HG03439 (cell line): ENCODE measurements around the gene SIN3A.
"Not testable (repeated sequence)": the region's sequence is repeated elsewhere in the genome, so short reads cannot be mapped to it uniquely, and the experiment has no call there.

Source experiments
- ATAC-seq: cut with Tn5 transposase; IDR thresholded peaks from one replicate; pipeline ENCODE4 v1.9.1; 2021; ENCODE audit warnings: mild to moderate bottlenecking, moderate library complexity; ENCODE audit not compliant: unreplicated experiment

Gene SIN3A

GRCh38 chr15:75450307-75451201, 936 bp downstream of the SIN3A start:
- ATAC-seq: peak; percentile 20

- no peak for ATAC-seq
These were observed 1.7 kb downstream of the SIN3A start for GRCh38 chr15:75449585-75450306.

- ATAC-seq: not testable (repeated sequence)
These were observed 3.3 kb downstream of the SIN3A start for GRCh38 chr15:75448171-75448570.

- ATAC-seq: no peak
These were observed 5.3 kb downstream of the SIN3A start for GRCh38 chr15:75446151-75446550.

- not testable (repeated sequence) for ATAC-seq
These were observed 6.2 kb downstream of the SIN3A start for GRCh38 chr15:75445324-75445723.

- ATAC-seq: not testable (repeated sequence)
These were observed 7.5 kb downstream of the SIN3A start for GRCh38 chr15:75443972-75444453.

GRCh38 chr15:75437721-75438120, 13.8 kb downstream of the SIN3A start:
- no peak for ATAC-seq

GRCh38 chr15:75436881-75437280, 14.6 kb downstream of the SIN3A start:
- no peak for ATAC-seq

- ATAC-seq: no peak
These were observed 19.8 kb downstream of the SIN3A start for GRCh38 chr15:75431682-75432081.

- ATAC-seq: no peak
These were observed 20.2 kb downstream of the SIN3A start for GRCh38 chr15:75431270-75431669.

GRCh38 chr15:75430259-75430658, 21.2 kb downstream of the SIN3A start:
- ATAC-seq: no peak

- no peak for ATAC-seq
These were observed 23.3 kb downstream of the SIN3A start for GRCh38 chr15:75428152-75428551.

- ATAC-seq: no peak
These were observed 25.5 kb downstream of the SIN3A start for GRCh38 chr15:75425966-75426500.

GRCh38 chr15:75422554-75422953, 28.9 kb downstream of the SIN3A start:
- no peak for ATAC-seq

GRCh38 chr15:75420698-75421097, 30.8 kb downstream of the SIN3A start:
- ATAC-seq: no peak

- no peak for ATAC-seq
These were observed 34.9 kb downstream of the SIN3A start for GRCh38 chr15:75416584-75416983.

- no peak for ATAC-seq
These were observed 41.3 kb downstream of the SIN3A start for GRCh38 chr15:75410196-75410595.

- no peak for ATAC-seq
These were observed 44.4 kb downstream of the SIN3A start for GRCh38 chr15:75407083-75407482.

- no peak for ATAC-seq
These were observed 47.6 kb downstream of the SIN3A start for GRCh38 chr15:75403892-75404291.

- ATAC-seq: no peak
These were observed 54.0 kb downstream of the SIN3A start for GRCh38 chr15:75397494-75397893.

GRCh38 chr15:75389791-75390382, 61.6 kb downstream of the SIN3A start:
- no peak for ATAC-seq
